ENCODE measurements around the gene MAST4. TPM values are rescaled to one million over a fixed set of nuclear protein-coding genes. Genes with fewer than 3 reads are reported as not detected.

Gene MAST4
- total and polyA plus RNA-seq, 2 of the 13 experiments (the other 11 are each of a cell fraction or from before 2014, with no cell fraction given) = 3.4 to 3.7 TPM

DNA sequence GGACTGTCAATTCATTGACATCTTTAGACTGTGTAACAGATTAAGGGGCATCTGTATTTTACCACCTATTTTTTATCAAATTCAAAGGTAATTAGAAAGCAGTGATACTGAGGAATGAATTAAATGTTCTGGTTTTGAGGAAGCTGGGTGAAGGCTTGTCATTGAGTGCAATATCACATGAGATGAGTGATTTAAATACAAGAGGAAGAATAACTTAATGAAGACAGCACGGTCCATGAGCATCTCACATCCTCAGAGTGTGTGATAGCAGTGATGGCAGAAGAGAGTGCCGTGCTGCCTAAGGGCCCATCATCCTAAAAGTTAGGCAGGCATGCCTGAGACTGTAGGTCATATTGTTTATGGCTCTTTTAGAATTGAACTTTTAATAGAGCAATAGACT, 263.3 kb downstream of the MAST4 start:
- FAIRE-seq (no peak), DNase-seq (ENCODE audit: low spot score) (no peak), ATAC-seq (no peak)
- WGBS (ENCODE audit: low lambda C conversion rate) = 20% methylated on average over 2 of the region's 2 CpGs
- intact Hi-C loops (cut with micrococcal nuclease; ENCODE audit: unreplicated experiment) (no loop called here), in situ Hi-C loops (cut with HindIII; ENCODE audit: extremely low pct_ligation_motif_present, low pct_unique_long_range_greater_than_20kb) (no loop called here)
- Histone ChIP-seq H3K36me3 (replicated peaks in 1 of 2; ENCODE audit: control insufficient read depth in 1 of 2, insufficient read depth in 2 of 2, low read length in 2 of 2) (no peaks in the 10 kb centered on the region), H3K27me3 (ENCODE audit: control insufficient read depth in 1 of 2, insufficient read depth in 2 of 2, low read length in 2 of 2) (0 out of 5 replicates have a peak, but pooled peaks cover 0 to 3% of the 10 kb centered on the region in 2 experiments), H3K4me2 (ENCODE audit: low read depth, low read length) (no peak overlapping the region), H4K20me1 (ENCODE audit: insufficient read depth, low read length) (no peaks in the 10 kb centered on the region), H3K4me1 (ENCODE audit: insufficient read depth, low read length) (no peaks in the 10 kb centered on the region), H3K4me3 (replicated peaks in 1 of 3; ENCODE audit: insufficient read depth in 1 of 3, low read depth in 2 of 3, low read length in 3 of 3) (no peak overlapping the region), H3K9me3 (ENCODE audit: low read length) (no peaks in the 10 kb centered on the region), H3K9ac (ENCODE audit: insufficient read depth, low read depth, low read length) (no peak overlapping the region), H2AFZ (ENCODE audit: low read length) (no peak overlapping the region), H3K79me2 (ENCODE audit: insufficient read depth, low read length) (no peaks in the 10 kb centered on the region), H3K27ac (ENCODE audit: extremely low read length, insufficient read depth, low read length) (no peak overlapping the region)
- BruUV-seq (replicated peaks) = no TSS peak
- POLR2A ChIA-PET = no interaction called here
- CTCF ChIA-PET (ENCODE audit: low intra/inter-chr PET ratio, low total read pairs) = no interaction called here
- TF ChIP-seq, protein P1, sequence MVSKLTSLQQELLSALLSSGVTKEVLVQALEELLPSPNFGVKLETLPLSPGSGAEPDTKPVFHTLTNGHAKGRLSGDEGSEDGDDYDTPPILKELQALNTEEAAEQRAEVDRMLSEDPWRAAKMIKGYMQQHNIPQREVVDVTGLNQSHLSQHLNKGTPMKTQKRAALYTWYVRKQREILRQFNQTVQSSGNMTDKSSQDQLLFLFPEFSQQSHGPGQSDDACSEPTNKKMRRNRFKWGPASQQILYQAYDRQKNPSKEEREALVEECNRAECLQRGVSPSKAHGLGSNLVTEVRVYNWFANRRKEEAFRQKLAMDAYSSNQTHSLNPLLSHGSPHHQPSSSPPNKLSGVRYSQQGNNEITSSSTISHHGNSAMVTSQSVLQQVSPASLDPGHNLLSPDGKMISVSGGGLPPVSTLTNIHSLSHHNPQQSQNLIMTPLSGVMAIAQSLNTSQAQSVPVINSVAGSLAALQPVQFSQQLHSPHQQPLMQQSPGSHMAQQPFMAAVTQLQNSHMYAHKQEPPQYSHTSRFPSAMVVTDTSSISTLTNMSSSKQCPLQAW (CRISPR knock-in tag; IDR thresholded peaks at IDR 0.05) = no peak
- TF ChIP-seq GFI1 (CRISPR knock-in tag; IDR thresholded peaks at IDR 0.05; ENCODE audit: borderline replicate concordance) (no peak), ZNF839 (CRISPR knock-in tag; IDR thresholded peaks at IDR 0.05; ENCODE audit: borderline replicate concordance) (no peak), ZNF761 (CRISPR knock-in tag; conservative IDR thresholded peaks at IDR 0.05) (no peak), ZNF619 (CRISPR knock-in tag; IDR thresholded peaks at IDR 0.05) (no peak), PLRG1 (conservative IDR thresholded peaks at IDR 0.05) (no peak), TBX2 (CRISPR knock-in tag; IDR thresholded peaks at IDR 0.05; ENCODE audit: borderline replicate concordance) (no peak), ZNF30 (CRISPR knock-in tag; IDR thresholded peaks at IDR 0.05) (no peak), ZNF207 (IDR thresholded peaks at IDR 0.05; ENCODE audit: borderline replicate concordance) (no peak), KDM1A (CRISPR knock-in tag; IDR thresholded peaks at IDR 0.05) (no peak), EEA1 (CRISPR knock-in tag; IDR thresholded peaks at IDR 0.05; ENCODE audit: borderline replicate concordance) (no peak), ZNF224 (CRISPR knock-in tag; IDR thresholded peaks at IDR 0.05) (no peak), SOX5 (CRISPR knock-in tag; IDR thresholded peaks at IDR 0.05; ENCODE audit: borderline replicate concordance) (no peak), ELF3 (CRISPR knock-in tag; IDR thresholded peaks at IDR 0.05) (no peak), HMG20A (CRISPR knock-in tag; IDR thresholded peaks at IDR 0.05; ENCODE audit: borderline replicate concordance) (no peak), ZKSCAN8 (CRISPR knock-in tag; IDR thresholded peaks at IDR 0.05; ENCODE audit: borderline replicate concordance) (no peak)
- TF ChIP-seq, protein P2, sequence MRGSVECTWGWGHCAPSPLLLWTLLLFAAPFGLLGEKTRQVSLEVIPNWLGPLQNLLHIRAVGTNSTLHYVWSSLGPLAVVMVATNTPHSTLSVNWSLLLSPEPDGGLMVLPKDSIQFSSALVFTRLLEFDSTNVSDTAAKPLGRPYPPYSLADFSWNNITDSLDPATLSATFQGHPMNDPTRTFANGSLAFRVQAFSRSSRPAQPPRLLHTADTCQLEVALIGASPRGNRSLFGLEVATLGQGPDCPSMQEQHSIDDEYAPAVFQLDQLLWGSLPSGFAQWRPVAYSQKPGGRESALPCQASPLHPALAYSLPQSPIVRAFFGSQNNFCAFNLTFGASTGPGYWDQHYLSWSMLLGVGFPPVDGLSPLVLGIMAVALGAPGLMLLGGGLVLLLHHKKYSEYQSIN (CRISPR knock-in tag; IDR thresholded peaks at IDR 0.05; ENCODE audit: borderline replicate concordance) = no peak
- TF ChIP-seq, protein P3, sequence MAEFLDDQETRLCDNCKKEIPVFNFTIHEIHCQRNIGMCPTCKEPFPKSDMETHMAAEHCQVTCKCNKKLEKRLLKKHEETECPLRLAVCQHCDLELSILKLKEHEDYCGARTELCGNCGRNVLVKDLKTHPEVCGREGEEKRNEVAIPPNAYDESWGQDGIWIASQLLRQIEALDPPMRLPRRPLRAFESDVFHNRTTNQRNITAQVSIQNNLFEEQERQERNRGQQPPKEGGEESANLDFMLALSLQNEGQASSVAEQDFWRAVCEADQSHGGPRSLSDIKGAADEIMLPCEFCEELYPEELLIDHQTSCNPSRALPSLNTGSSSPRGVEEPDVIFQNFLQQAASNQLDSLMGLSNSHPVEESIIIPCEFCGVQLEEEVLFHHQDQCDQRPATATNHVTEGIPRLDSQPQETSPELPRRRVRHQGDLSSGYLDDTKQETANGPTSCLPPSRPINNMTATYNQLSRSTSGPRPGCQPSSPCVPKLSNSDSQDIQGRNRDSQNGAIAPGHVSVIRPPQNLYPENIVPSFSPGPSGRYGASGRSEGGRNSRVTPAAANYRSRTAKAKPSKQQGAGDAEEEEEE (CRISPR knock-in tag; IDR thresholded peaks at IDR 0.05; ENCODE audit: borderline replicate concordance) = no peak

Measured in HepG2 (cell line).